HG03060 (cell line): ENCODE measurements around the gene NFKB1.

Experiments used
- ATAC-seq: cut with Tn5 transposase; IDR thresholded peaks from one replicate; pipeline ENCODE4 v1.9.1; 2021; ENCODE audit warnings: low read depth, moderate number of reproducible peaks; ENCODE audit not compliant: unreplicated experiment

Gene NFKB1

DNA sequence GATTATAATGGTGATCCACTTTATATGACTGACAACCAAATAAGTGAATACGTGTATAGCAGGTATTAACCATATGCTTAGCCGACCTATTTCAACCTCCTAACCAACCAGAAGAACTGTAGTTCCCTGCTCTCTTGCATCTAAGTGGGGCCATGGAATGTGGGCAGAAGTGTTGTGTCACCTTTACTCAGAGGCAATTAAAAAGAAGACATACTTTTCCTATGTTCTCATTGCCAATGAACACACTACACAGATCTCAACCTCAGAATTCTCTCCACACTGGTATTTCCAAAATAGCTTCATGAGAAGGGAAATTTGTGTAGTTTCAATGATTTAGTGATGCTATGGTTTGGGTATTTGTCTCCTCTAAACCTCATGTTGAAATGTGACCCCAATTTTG lies 3.2 kb upstream of the NFKB1 start:
- ATAC-seq = no peak

DNA sequence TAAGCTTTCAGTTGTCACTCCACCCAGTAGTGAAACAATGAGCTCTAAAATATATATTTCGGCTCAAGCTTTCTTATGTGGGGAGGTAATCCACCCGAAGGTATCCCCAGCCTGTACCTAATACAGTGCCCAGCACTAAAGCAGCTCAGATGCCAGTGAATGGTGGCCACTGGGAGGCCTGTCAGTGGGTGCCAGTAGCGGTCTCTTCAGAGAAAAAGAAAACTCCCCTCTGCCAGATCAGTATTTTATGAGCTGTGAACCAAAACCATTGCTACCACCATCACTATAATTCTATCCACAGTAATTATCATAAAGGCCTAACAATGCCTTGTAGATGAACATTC lies 835 bp upstream of the NFKB1 start:
- peak; percentile 24 for ATAC-seq

DNA sequence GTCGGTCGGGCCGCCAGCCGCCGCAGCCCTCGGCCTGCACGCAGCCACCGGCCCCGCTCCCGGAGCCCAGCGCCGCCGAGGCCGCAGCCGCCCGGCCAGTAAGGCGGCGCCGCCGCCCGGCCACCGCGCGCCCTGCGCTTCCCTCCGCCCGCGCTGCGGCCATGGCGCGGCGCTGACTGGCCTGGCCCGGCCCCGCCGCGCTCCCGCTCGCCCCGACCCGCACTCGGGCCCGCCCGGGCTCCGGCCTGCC lies 213 bp downstream of the NFKB1 start:
- no peak for ATAC-seq

DNA sequence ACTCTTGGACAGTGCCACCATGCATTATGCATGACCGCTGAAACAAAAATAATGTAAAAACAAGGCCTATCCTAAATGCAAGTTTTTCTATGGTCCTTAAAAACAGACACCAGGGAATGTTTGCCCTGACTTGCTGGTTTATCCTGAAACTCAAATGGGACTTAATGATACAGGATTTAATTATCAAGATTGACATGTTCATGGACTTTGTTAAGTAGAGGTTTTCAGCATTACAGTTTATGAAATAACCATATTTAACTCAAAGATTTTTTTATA lies 1.3 kb downstream of the NFKB1 start:
- no peak for ATAC-seq

DNA sequence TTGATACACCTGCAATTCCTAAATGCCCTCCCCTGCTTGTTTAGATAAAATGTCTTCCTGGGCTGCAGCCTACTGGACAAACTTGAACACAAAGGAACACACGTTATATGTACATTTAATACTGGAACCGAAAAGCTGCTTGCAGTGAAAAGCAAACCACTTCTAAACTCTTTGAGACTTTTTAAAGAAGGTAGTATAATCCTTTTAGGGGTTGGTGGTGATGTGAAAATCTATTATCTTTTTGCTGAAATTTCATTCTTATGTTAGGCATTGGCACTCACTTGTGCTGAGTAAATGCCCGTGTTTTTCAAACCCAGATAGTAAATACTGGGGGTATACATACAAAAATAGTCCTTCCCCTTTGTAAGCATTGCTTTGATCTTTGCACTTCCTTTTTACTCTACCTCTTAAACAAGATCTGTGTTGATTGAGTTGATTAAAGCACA lies 2.2 kb downstream of the NFKB1 start:
- no peak for ATAC-seq

DNA sequence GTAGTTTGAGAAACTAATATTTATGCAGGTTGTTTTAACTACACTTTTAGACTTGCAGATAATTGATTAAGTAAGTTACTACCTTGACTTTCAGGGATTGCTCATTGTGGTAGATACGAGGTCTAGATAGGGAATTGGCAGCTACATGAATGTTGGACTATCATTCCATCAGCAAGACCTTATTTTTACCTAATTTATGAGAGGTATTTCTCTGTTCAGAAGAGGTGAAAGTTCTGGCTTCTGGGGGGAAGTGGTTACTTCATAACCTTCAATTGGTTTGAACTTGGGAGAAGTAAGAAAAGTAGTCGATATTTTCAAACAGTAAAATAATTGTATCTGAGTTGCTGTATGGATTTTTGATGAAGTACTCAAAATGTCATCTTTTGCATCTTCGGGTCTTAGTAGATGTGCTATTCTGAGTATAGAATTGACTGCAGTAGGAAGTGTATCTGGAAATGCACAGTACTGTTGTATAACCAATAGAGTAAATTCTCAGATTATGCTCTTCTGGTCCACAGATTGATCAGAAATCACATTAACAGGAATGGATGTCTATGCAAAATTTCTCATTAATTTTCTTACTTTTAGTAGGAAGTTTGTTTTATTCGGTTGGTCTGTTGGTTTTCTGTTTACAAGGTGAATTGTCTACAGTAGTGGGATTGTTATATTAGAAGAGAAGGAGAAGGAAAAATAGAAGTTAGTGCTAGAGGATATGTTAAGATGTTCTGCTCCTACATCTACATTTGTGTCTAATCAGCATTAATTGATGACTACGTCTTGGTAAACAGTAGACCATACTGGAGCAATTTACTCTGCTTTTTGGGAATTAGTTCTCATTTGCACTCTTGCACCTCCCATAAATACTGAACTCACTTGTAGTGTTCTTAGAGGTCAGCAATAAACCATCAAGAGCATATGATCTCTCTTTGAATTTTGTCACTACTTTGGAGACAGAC lies 3.0 kb downstream of the NFKB1 start:
- no peak for ATAC-seq

DNA sequence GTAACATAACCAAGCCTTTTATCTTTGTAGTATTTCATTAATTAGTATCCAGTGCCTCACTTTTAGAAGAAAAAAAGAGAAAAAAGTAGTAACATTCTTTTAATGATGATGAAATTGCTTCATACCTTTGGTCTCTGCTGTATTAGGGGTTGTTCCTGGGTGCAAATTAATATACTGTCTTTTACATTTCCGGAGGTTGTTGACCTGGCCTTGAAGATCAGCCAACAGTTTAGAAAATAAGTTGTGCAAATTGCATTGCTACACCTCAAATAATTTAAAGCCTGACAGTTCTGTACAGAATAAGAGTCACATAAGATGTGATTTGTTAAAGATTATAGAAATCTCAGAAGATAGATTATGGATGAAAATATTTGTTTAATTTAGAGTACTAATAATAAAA lies 3.8 kb downstream of the NFKB1 start:
- no peak for ATAC-seq

DNA sequence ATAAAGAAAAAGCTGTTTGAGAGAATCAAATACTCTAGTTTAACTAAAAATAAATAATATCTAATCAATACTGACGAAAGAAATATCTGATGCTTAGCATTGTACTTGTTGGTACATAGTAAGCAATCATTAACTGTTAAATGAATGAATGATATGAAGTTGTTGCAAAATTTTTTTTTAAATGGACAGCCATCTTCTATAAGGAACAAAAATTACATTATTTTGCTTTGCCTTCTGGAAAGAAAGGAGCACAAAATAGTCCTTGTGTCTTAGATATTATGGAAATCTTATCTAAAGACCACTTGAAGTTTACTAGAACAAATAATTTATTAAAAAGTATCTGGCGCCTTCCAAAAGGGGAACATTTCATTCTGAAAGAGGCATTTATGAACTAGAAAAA lies 4.5 kb downstream of the NFKB1 start:
- no peak for ATAC-seq

DNA sequence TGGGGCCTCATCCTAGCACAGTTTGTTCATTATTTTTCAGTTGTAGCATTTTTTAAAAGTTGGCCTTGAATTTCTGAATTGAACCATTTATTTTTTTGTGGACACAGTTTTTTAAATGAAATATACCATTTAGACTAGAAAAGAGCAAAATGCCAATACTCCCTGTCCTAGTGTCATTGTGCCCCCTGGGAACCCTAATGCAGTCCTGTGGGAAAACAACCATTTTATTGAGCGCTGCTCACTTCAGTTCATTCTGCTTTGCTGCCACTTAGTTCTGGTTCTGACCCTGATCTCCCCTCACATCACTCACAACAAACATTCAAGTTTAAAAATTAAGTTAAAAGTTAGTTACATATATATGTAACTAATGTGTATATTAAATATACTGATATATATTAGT lies 5.4 kb downstream of the NFKB1 start:
- no peak for ATAC-seq

DNA sequence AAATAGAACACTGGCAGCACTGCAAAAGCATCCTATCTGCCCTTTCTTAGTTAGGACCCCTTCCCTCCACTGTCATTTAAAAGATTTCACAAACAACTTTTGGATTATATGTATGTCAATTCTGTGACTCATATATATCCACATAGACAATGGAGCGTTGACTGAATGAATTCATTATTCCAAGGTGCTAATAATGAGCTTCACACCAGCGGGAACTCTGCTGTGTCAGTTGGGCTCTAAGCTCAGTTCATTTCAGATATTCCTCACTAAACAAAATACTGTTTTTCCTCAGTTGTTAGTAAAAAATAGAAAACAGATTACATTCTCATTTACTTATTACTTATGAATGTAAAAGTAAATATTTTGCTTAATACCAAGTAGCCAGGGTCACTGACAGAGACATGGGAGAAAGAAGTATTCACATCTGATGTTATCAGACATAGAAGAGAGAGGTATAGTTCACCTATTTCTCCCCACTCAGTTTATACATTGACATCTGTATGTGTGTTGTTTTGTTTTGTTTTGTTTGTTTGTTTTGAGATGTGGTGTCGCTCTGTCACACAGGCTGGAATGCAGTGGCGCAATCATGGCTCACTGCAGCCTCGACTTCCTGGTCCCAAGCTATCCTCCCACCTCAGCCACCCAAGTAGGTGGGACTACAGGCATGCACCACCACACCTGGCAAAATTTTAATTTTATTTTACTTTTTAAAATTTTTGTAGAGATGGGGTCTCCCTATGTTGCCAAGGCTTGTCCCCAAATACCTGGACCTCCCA lies 10.9 kb downstream of the NFKB1 start:
- no peak for ATAC-seq

DNA sequence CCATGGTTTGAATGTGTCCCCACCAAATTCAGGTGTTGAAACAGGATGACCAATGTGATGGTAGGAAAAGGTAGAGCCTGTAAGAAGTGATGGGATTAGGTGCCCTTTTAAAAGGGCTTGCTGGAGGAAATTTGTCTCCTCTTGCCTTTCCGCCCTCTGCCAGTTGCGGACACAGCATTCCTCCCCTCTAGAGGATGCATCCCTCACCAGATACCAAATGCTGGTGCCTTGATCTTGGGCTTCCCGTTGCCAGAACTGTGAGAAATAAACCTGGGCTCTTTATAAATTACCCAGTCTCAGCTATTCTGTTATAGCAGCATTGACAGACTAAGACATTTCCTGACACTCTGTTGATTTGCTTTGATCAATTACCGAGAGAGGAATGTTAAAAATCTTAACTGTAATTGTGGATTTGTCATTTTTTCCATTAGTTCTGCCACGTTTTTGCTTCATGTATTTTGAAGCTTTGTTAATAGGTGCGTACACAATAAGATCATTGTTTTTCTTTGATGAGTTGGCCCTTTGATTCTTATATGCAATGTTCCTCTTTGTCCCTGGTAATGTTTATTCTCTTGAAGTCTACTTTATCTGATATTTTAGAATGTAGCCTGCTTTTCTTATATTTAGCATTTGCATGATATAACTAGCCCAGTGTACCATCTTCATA lies 13.3 kb downstream of the NFKB1 start:
- no peak for ATAC-seq

DNA sequence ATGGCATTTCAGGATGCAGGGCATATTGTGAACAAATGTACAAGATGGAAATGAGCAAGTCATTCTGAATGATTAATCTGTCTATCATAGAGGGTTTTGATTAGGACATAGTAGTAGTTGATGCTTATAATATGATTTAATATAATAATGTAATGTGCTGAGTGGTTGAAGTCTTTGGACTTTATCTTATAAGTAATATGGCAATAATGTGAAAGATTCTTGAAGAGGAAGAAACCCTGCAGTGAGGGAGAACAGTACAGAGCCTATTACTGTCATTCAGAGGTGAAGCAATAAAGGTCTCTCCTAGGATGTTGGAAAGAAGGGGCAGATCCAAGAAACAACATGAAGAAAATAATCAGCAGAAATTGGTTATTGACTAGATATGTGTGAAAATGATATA lies 16.6 kb downstream of the NFKB1 start:
- ATAC-seq = no peak

DNA sequence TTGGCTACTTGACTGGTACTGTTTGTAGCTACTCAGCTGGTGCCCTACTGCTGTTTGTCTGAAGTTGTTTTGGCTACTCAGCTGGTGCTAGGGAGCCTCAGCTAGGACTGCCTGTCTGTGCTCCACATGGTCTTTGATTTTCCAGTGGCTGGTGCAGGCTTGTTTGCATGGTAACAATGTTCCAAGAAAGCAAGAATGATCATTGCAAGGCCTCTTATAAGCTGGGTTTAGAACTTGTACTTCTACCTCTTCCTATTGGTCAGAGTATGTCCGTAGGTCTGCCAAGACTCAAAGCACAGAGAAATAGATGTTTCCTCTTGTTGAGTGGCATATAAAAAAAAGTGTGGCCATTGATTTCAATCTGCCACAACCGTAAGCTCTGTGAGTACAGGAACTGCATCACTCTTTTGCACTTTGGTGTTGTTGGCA lies 17.6 kb downstream of the NFKB1 start:
- ATAC-seq = no peak

DNA sequence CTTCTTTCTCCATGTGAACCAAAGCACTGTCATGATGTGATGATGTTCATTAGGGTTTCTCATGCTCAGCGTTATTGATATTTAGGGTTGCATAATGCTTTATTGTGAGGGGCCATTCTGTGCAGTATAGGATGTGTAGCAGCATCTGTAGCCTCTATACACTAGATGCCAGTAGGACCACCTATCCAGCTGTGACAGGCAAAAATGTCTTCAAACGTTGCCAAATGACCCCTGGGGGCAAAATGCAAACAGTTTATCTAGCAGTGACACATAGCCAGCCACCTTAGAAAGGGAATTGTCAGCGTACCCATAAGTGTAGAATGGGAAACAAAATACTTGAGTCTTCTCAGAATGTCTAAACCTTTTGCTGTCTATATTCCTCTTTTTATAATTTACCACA lies 18.8 kb downstream of the NFKB1 start:
- no peak for ATAC-seq

DNA sequence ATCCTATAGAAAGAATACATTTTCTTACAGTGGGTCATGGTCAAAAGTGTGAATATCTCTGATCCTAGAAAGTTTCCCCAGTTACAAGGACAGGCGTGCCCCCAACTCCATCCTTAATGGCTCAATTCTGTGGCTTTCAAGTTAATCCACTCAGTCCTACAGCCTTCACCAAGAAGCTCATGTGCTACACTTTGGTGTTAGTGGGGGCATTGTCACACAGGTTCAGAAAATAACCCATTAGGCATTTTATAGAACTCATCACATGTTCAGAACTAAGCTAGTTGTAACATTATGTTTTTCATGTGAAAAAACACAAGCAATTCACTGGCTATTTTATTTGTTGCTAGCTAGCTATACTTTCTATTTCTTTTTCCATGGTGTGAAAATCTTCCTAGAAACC lies 20.4 kb downstream of the NFKB1 start:
- ATAC-seq = no peak

DNA sequence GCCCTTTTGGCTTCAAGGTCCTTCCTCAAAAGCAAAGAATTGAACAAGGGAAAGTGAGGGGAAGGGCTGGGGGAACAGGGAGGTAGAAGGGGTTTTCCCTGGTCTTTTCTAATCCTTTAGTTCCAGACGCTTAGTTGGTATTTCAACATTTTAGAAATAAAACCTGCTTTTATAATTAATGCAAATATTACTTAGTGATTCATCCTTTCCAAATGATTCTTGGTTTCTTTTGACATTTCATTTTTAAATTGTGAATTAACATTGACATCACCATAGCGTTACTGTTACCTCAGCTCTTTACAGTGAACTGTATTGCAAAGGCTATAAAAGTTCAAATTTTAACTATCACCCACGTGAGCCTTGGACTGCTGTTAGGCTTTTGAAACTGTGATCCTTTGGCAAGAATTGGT lies 20.9 kb downstream of the NFKB1 start:
- no peak for ATAC-seq

DNA sequence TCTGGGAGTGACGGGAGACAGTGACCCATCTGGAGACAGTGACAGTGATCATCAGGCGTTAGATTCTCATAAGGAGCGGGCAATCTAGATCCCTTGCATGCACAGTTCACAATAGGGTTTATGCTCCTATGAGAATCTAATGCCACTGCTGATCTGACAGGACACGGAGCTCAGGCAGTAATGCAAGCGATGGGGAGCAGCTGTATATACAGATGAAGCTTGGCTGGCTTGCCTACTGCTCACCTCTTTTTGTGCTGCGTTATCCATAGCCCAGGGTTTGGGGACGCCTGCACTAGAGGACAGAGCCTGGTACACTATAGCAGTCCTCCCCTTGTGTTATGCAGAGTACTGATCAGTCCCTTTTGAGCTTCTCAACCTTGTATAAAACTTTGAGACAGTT lies 23.5 kb downstream of the NFKB1 start:
- ATAC-seq = no peak

DNA sequence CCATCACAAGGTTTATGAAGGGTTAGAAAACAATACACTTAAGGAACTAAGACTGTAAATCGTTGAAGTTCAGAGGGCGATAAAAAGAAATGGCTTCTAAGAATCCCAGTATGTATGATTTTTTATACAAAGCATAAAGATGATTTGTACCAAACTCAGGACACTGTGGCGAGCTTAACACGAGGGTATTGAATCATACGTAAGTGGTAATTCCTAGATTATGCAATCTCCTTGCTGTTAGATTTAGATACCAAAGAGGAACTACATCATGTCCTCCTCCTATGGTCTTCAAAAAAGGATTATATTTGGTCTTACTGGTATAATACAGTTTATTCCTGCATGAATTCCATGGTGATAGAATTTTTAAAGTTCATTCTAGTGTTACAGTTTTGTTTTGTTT lies 23.9 kb downstream of the NFKB1 start:
- no peak for ATAC-seq

DNA sequence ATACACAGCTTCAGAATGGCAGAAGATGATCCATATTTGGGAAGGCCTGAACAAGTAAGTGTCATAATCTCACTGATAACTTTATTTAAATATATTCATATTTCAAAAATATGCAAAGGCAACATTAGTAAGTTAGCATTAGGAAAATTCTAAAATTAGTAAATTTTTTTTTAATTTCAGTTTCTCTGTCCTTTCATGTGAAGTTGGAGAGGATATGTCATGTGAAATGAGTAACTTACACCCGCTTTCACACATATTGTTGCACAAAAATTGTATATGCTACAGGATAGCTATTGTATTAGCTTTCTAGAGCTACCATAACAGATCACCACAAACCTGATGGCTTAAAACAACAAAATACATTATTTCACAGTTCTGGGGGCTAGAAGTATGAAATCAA lies 24.3 kb downstream of the NFKB1 start:
- no peak for ATAC-seq

DNA sequence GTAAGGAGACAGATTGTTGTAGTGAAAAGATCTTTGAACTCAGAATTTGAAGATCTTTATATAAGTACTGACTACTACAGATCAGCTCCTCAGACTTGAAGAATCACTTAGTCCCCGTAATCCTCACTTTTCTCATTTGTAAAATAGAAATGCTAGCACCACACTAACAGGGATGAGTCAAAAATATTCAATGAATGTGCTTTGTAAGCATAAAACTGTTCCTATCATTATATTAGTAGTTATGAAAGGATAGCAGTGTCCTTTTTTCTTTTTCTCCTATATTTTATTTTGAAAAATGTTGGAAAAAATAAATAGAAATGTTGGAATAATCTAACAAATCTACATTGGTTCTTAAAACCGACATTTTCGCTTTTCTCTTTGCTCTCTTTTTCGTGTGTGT lies 25.4 kb downstream of the NFKB1 start:
- no peak for ATAC-seq

DNA sequence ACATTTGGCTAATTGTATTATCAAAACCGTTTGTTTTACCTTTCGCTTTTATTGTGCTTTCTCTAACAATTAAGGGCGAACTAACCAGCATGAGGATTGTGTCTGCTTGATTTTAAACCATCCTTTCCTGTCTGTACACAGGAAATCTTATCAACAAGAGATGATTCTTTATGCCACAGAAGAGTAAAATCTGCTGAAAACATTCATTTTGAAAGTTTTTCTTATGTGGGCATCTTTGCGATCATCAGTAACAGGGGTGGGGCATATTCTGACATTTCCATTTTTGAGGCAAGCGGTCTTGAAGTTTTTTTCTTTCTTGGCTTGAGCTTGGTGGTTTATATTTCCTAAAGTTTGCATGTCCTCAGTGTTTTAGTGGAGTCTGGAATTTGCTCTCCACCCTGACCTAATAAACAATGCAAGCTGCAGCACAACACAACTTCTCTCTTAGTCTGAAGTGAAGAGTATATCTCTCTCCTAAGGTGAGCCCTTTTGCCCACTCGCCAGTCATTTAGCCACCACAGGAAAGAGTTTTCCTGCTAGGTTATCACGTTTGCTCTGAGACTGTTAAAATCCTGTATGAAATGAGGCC lies 26.6 kb downstream of the NFKB1 start:
- no peak for ATAC-seq
